Measurements from ENCODE around the gene IQSEC1.

Gene IQSEC1

GRCh38 chr3:12967606-12968351, 105.5 kb downstream of the IQSEC1 start:
- DNase-seq (ENCODE audit: low read depth): peak; percentile 81

GRCh38 chr3:12966847-12967605, 106.2 kb downstream of the IQSEC1 start:
- no peak for DNase-seq (ENCODE audit: low read depth)

- no peak for DNase-seq (ENCODE audit: low read depth)
These were observed 107.0 kb downstream of the IQSEC1 start for GRCh38 chr3:12965999-12966846.

GRCh38 chr3:12964711-12965612, 108.3 kb downstream of the IQSEC1 start:
- no peak for DNase-seq (ENCODE audit: low read depth)

- no peak for DNase-seq (ENCODE audit: low read depth)
These were observed 109.1 kb downstream of the IQSEC1 start for GRCh38 chr3:12963922-12964701.

GRCh38 chr3:12963231-12963896, 109.9 kb downstream of the IQSEC1 start:
- DNase-seq (ENCODE audit: low read depth): no peak

GRCh38 chr3:12962292-12962691, 110.9 kb downstream of the IQSEC1 start:
- DNase-seq (ENCODE audit: low read depth): no peak

GRCh38 chr3:12961697-12962036, 111.6 kb downstream of the IQSEC1 start:
- DNase-seq (ENCODE audit: low read depth): no peak

GRCh38 chr3:12961007-12961696, 112.1 kb downstream of the IQSEC1 start:
- DNase-seq (ENCODE audit: low read depth): no peak

- DNase-seq (ENCODE audit: low read depth): no peak
These were observed 112.7 kb downstream of the IQSEC1 start for GRCh38 chr3:12960497-12960896.

- no peak for DNase-seq (ENCODE audit: low read depth)
These were observed 113.3 kb downstream of the IQSEC1 start for GRCh38 chr3:12959838-12960378.

GRCh38 chr3:12959410-12959809, 113.8 kb downstream of the IQSEC1 start:
- DNase-seq (ENCODE audit: low read depth): no peak

GRCh38 chr3:12957824-12958792, 115.1 kb downstream of the IQSEC1 start:
- no peak for DNase-seq (ENCODE audit: low read depth)

GRCh38 chr3:12957339-12957738, 115.9 kb downstream of the IQSEC1 start:
- DNase-seq (ENCODE audit: low read depth): no peak

- DNase-seq (ENCODE audit: low read depth): no peak
These were observed 116.9 kb downstream of the IQSEC1 start for GRCh38 chr3:12956316-12956660.

- no peak for DNase-seq (ENCODE audit: low read depth)
These were observed 117.4 kb downstream of the IQSEC1 start for GRCh38 chr3:12955651-12956315.

- DNase-seq (ENCODE audit: low read depth): no peak
These were observed 118.2 kb downstream of the IQSEC1 start for GRCh38 chr3:12954891-12955650.

Measured in activated T-cell treated with anti-CD3 and anti-CD28 coated beads for 1 hour (primary cell).